Uterus (tissue), 4 donors: ENCODE data around the gene CREB1. TPM values are rescaled to one million over a fixed set of nuclear protein-coding genes. Genes with fewer than 3 reads are reported as not detected.

ENCODE experiments used
- DNase-seq, 2 donors: peaks; one replicate each; pipeline ENCODE4 v3.0.0-alpha.2; 2019 to 2020
- H3K27ac ChIP-seq, 2 donors: fragments of 200-600 bp; sonication (generic); 1 replicate in 1 of 2; 2 replicates in 1 of 2; pipeline ENCODE4 v1.5.1; 2016 to 2018
- H3K27me3 ChIP-seq, 2 donors: fragments of 200-600 bp; sonication (generic); one replicate each; pipeline ENCODE4 v1.5.1; 2018 to 2019; ENCODE audit warnings: control low read depth in 1 of 2
- H3K36me3 ChIP-seq, 2 donors: fragments of 200-600 bp; sonication (generic); one replicate each; pipeline ENCODE4 v1.5.1; 2019; ENCODE audit warnings: control low read depth in 1 of 2
- H3K4me1 ChIP-seq, 2 donors: fragments of 200-600 bp; sonication (generic); one replicate each; pipeline ENCODE4 v1.5.1; 2018 to 2019; ENCODE audit warnings: control low read depth in 1 of 2
- H3K4me3 ChIP-seq, 2 donors: fragments of 200-600 bp; sonication (generic); 1 replicate in 1 of 2; 2 replicates in 1 of 2; pipeline ENCODE4 v1.5.1; 2018 to 2019; ENCODE audit warnings: mild to moderate bottlenecking in 1 of 2
- H3K9me3 ChIP-seq, 2 donors: fragments of 200-600 bp; sonication (generic); one replicate each; pipeline ENCODE4 v1.5.1; 2019; ENCODE audit warnings: control low read depth in 1 of 2
- POLR2A ChIP-seq, 2 donors: fragments of 450-650 bp; IDR thresholded peaks; one replicate each; pipeline ENCODE4 v1.6.1; 2016; ENCODE audit warnings: antibody characterized with exemption in 2 of 2, mild to moderate bottlenecking in 1 of 2, moderate library complexity in 1 of 2
- intact Hi-C: fragments of 100-400 bp; cut with DNase I; formaldehyde crosslinking; loops from one replicate; pipeline ENCODE4 v1.15.1; 2023; ENCODE audit warnings: low total_unique reads
- total RNA-seq, 4 donors: library from RNA; depleted of rRNA in 3 of 4; stranded (reverse); fragments of >200 nt in 3 of 4; gene quantifications; one replicate each; pipeline versions ENCODE4 v1.1.0 to v1.2.4, GENCODE V29; 2014 to 2023
- TF ChIP-seq, protein P1 (sequence below), 4 experiments: fragments of 200-600 bp in 2 of 4; fragments of 450-650 bp in 2 of 4; sonication (generic) in 2 of 4; IDR thresholded peaks; one replicate each; pipeline ENCODE4 v1.5.1; 2016 to 2019; ENCODE audit warnings: antibody characterized with exemption in 4 of 4, mild to moderate bottlenecking in 2 of 4, moderate library complexity in 1 of 4
- donor health status: DM: yes; HTN: yes; CAD: no.

CREB1 gene
- total RNA-seq, 4 donors from 2014 or later: 36.5 to 96.5 (median 71.7) TPM

DNA sequence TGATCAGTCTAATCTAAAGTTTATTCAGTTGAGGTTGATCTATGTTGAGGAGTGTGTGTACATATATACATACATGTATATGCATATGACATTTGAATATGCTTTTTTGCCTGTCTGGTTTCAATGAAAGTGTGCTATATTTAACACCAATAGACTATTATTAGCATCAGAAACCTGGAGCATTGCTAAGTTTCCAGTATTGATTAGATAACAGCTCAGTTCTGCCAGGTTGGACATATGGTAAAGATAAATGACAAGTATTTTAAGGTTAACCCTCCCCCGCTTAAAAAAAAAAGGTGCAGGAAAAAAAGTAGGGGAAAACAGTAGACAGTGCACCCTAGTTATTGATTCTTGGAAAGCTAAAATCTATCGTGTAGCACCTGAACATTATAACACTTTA lies 19.4 kb downstream of the CREB1 start:
- Histone ChIP-seq H3K27ac (peak overlapping the region in 1 of 2 donors; percentile 71), H3K27me3 (no peaks in the 10 kb centered on the region), H3K36me3 (no peaks in the 10 kb centered on the region), H3K9me3 (no peaks in the 10 kb centered on the region), H3K4me1 (no peaks in the 10 kb centered on the region), H3K4me3 (no peak overlapping the region)
- no peak for TF ChIP-seq POLR2A (IDR thresholded peaks at IDR 0.05)
- TF ChIP-seq, protein P1, sequence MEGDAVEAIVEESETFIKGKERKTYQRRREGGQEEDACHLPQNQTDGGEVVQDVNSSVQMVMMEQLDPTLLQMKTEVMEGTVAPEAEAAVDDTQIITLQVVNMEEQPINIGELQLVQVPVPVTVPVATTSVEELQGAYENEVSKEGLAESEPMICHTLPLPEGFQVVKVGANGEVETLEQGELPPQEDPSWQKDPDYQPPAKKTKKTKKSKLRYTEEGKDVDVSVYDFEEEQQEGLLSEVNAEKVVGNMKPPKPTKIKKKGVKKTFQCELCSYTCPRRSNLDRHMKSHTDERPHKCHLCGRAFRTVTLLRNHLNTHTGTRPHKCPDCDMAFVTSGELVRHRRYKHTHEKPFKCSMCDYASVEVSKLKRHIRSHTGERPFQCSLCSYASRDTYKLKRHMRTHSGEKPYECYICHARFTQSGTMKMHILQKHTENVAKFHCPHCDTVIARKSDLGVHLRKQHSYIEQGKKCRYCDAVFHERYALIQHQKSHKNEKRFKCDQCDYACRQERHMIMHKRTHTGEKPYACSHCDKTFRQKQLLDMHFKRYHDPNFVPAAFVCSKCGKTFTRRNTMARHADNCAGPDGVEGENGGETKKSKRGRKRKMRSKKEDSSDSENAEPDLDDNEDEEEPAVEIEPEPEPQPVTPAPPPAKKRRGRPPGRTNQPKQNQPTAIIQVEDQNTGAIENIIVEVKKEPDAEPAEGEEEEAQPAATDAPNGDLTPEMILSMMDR (IDR thresholded peaks at IDR 0.05): no peak
- no peak for DNase-seq
- intact Hi-C loops: no loop called here

DNA sequence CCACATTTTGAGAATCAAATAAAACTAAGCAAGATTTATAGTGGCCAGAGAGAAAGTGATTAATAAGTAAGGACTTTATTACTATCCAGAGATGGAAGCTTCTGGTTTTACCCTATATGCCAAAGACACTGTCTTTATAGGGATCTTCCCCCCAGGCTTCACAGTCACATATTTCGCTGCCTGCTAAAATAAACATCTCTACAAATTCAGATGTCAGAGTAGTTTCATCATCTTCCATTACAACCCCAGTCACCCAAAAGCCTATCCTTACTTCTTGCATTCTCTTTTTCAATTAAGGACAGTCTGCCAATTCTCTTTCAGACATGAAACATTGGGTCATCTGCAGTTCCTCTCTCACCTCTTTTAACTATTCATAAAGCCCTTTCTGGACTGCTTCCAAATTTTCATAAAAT lies 28.3 kb downstream of the CREB1 start:
- Histone ChIP-seq H3K4me3 (no peak overlapping the region), H3K36me3 (no peaks in the 10 kb centered on the region), H3K27ac (no peak overlapping the region), H3K27me3 (no peaks in the 10 kb centered on the region), H3K9me3 (no peaks in the 10 kb centered on the region), H3K4me1 (no peaks in the 10 kb centered on the region)
- intact Hi-C loops: no loop called here
- TF ChIP-seq, protein P1 (IDR thresholded peaks at IDR 0.05): no peak
- no peak for TF ChIP-seq POLR2A (IDR thresholded peaks at IDR 0.05)
- DNase-seq: no peak

DNA sequence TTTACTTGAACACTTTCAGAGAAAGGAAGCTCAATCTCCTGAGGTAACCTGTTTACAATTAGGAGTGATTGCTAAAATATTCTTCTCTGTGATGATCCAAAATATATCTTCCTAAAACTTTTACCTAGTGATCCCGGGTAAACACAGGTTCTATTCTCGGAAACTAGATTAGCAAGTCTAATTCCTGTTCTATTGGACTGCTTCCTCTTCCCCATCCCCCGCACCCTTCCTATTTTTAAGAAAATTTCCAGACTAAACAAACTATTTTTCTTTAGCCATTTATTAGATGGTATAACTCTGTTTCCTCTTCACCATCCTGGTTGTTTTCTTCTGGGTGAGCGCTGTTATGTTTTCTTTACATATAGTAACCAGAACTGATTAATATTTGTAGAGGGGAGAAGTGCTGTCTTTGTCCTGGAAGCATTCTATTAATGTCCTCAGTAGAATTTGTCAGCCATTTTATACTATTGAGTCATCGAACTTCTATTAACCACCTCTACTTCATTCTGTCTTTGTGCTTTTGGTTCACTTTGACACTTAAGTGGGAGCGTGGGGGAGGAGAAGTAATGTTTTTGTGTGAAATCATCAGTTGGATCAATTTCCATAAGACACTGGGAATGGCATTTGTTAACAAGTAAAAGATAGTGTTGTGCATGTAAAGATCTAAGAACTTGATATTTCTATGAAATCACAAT lies 31.8 kb downstream of the CREB1 start:
- no peak for DNase-seq
- no peak overlapping the region for H3K4me3 ChIP-seq
- no peaks in the 10 kb centered on the region for H3K9me3 ChIP-seq
- intact Hi-C loops: no loop called here
- no peaks in the 10 kb centered on the region for H3K4me1 ChIP-seq
- H3K36me3 ChIP-seq: no peaks in the 10 kb centered on the region
- no peak for TF ChIP-seq POLR2A (IDR thresholded peaks at IDR 0.05)
- TF ChIP-seq, protein P1 (IDR thresholded peaks at IDR 0.05): no peak
- H3K27me3 ChIP-seq: no peaks in the 10 kb centered on the region
- H3K27ac ChIP-seq: no peak overlapping the region

DNA sequence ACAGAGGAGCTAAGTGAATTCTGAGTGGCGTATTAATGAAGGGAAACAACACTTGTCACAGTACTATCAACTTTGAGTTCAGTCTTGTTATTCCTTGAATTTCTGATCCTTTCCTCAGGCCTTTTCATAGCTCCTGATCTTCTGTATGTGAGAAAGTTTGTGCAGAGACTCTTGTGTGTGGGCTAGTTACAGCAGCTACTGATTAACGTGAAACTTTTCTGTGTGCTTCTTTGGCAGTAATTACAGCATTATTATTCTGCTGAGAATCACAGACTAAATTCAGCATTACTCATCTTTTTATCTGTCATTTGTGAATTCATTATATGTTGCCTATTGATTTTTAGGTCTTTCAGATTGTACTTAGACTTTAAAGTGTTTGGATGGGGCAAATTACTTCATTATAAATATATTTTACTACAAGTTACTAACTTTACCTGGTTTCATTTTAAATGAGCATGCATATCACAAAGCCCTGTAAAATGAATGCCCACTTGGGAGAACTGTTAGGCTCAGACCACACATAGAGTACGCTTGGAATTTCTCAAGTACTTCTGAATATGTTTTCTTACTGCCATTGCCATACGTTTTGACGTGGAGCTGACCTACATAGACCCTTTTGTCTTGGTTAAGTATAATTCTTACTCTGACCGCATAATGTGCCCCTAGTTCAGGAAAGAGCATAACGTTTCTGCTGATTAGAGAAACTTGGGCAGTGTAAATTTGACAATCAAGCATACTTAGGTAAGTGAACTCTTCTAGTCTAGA lies 36.2 kb downstream of the CREB1 start:
- TF ChIP-seq POLR2A (IDR thresholded peaks at IDR 0.05): no peak
- intact Hi-C loops: no loop called here
- no peaks in the 10 kb centered on the region for H3K4me1 ChIP-seq

DNA sequence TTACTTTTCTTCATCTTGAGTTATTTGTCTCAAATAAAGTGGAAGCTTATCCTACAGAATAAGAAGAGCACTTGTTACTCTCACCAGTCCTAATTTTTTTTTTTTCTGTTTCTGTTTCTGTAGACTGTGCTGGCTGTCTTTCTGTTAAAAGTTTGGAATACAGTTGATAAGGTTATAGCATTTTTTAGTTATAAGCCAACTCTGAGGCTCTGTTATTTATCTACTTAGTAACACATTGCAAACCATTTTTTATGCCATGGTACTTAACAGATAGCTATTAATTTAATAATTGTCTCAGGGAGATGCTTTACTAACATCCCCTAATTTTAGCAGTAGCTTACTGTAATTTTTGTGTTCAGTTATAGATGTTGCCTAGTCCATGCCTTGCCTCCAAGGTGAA lies 37.9 kb downstream of the CREB1 start:
- no peak overlapping the region for H3K27ac ChIP-seq
- H3K4me3 ChIP-seq: no peak overlapping the region
- H3K4me1 ChIP-seq: no peaks in the 10 kb centered on the region
- H3K36me3 ChIP-seq: no peaks in the 10 kb centered on the region
- intact Hi-C loops: no loop called here
- no peak for TF ChIP-seq POLR2A (IDR thresholded peaks at IDR 0.05)
- TF ChIP-seq, protein P1 (IDR thresholded peaks at IDR 0.05): no peak
- H3K9me3 ChIP-seq: no peaks in the 10 kb centered on the region
- H3K27me3 ChIP-seq: no peaks in the 10 kb centered on the region
- no peak for DNase-seq

More for the DNA sequence above, 36.2 kb downstream of the CREB1 start:
- no peaks in the 10 kb centered on the region for H3K36me3 ChIP-seq
- H3K27me3 ChIP-seq: no peaks in the 10 kb centered on the region
- H3K9me3 ChIP-seq: no peaks in the 10 kb centered on the region
- DNase-seq: no peak
- no peak overlapping the region for H3K27ac ChIP-seq
- no peak overlapping the region for H3K4me3 ChIP-seq
